Measurements from ENCODE around the gene FAM240A. TPM values are rescaled to one million over a fixed set of nuclear protein-coding genes. Genes with fewer than 3 reads are reported as not detected.

FAM240A gene
- total RNA-seq, 4 donors from 2014 or later: 0.22 TPM; not detected in 3

DNA sequence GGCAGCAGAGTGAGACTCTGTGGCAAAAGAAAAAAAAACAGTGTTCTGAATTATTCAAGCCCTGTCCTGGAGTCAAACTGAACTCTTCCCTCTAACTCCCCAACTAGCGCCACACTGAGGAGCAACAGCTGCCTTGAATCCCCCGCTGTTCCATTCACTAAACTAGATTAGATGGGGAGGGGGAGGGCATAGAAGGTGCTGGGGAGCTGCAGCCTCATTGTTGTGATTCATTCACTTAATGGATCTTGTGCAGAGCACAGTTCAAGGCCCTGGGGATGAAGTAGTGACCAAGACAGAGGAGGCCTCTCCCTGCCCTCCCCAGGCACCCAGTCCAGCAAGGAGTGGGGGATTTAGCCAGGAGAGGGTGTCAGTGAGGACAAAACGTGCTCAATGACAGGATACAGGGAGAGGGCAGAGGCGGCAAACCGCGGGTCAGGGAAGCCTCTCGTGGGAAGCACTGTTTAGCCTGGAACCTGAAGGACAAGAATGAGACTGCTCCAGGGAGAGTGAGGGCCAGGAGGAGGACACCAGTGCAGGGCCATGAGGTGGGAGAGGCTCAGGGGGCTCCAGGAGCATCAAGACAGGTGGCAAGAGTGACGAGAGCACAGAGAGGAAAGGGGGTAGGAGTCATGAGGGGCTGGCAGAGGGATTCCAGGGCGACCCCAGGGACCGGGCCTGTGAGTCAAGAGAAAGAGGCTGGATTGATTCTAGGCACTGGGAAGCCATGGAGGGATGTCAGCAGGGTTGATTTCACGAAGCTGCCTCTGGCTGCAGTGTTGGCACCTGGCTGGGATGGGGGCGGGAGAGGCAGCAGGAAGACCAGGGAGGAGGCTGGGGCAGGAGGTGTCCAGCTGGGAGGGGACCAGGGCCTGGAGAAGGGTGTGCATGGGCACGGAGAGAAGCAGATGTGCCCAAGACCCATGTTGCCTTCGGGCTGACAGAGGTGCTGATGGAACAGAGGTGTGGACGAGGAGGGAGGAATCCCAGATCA lies 49.7 kb downstream of the FAM240A start:
- no peak for TF ChIP-seq EP300 (IDR thresholded peaks at IDR 0.05)
- TF ChIP-seq CTCF (IDR thresholded peaks at IDR 0.05): no peak
- TF ChIP-seq POLR2A (IDR thresholded peaks at IDR 0.05): no peak
- H3K4me3 ChIP-seq: no peak overlapping the region
- no peaks in the 10 kb centered on the region for H3K9me3 ChIP-seq
- no peaks in the 10 kb centered on the region for H3K27me3 ChIP-seq
- peaks cover 0 to 30% (median 7%) of the 10 kb centered on the region in 4 donors for H3K4me1 ChIP-seq
- no peaks in the 10 kb centered on the region for H3K36me3 ChIP-seq
- DNase-seq (ENCODE audit: low spot score in 2 of 2): no peak
- H3K27ac ChIP-seq: no peak overlapping the region
- 82 to 84% methylated on average over 15 of the region's 15 CpGs for WGBS, 2 donors

DNA sequence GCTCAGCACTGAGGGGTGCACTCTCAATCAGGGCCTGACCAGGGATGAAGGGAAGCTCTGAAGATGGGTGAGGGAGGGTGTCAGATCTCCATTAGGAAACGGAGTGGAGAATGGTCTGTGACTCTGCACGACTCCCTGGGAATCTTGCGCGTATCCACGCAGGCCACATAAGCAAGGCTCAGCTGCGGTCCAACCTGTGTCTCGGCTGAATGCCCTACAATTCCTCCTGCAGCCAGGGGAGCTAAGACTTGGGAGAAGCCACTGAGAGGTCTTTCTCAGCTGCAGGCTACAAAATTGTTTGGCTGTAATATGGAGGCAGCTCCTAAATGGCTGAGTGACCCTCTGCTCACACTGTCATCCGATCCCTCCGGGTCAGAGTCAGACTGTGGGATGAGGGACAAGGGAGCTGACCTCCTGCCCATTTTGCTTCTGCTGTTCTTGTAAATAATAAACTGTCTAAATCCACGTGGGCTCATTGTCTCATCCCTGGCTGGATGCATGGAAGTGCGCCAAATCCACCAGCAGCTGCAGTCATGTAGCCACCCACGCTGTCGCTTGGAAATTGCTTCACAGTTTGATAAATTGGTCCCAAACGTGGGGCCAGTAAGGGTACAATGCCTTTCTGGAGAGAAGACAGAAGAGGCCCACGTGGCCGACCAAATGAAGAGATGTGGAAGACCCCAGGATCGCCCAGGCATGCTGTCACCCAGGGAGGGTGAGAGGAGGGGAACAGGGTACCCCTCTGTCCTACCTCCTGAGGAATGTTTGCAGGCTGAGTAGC lies 50.6 kb downstream of the FAM240A start:
- TF ChIP-seq EP300 (IDR thresholded peaks at IDR 0.05) (peak in 1 of 2 donors; percentile 6), POLR2A (IDR thresholded peaks at IDR 0.05) (no peak), CTCF (IDR thresholded peaks at IDR 0.05) (no peak)
- H3K9me3 ChIP-seq: no peaks in the 10 kb centered on the region
- no peaks in the 10 kb centered on the region for H3K36me3 ChIP-seq
- H3K27ac ChIP-seq: no peak overlapping the region
- DNase-seq (ENCODE audit: low spot score in 2 of 2): peak; percentile 37 to 60
- WGBS, 2 donors: 38 to 44% methylated on average over 17 of the region's 17 CpGs
- H3K4me1 ChIP-seq: peaks cover 0 to 30% (median 7%) of the 10 kb centered on the region in 4 donors
- H3K4me3 ChIP-seq: no peak overlapping the region
- H3K27me3 ChIP-seq: no peaks in the 10 kb centered on the region

GRCh38 chr3:46663591-46664135 lies 51.3 kb downstream of the FAM240A start:
- 67 to 73% methylated on average over 8 of the region's 8 CpGs for WGBS, 2 donors
- TF ChIP-seq POLR2A (IDR thresholded peaks at IDR 0.05): no peak
- no peak for TF ChIP-seq EP300 (IDR thresholded peaks at IDR 0.05)
- TF ChIP-seq CTCF (IDR thresholded peaks at IDR 0.05): no peak
- H3K27me3 ChIP-seq: no peaks in the 10 kb centered on the region
- DNase-seq (ENCODE audit: low spot score in 2 of 2): no peak
- H3K27ac ChIP-seq: no peak overlapping the region
- H3K36me3 ChIP-seq: no peaks in the 10 kb centered on the region
- no peak overlapping the region for H3K4me3 ChIP-seq
- H3K9me3 ChIP-seq: no peaks in the 10 kb centered on the region
- peaks cover 0 to 30% (median 7%) of the 10 kb centered on the region in 4 donors for H3K4me1 ChIP-seq

- Histone ChIP-seq H3K27me3 (no peaks in the 10 kb centered on the region), H3K9me3 (no peaks in the 10 kb centered on the region), H3K36me3 (no peaks in the 10 kb centered on the region), H3K27ac (no peak overlapping the region), H3K4me3 (no peak overlapping the region), H3K4me1 (peaks cover 0 to 30% (median 7%) of the 10 kb centered on the region in 4 donors)
- no peak for DNase-seq (ENCODE audit: low spot score in 2 of 2)
- WGBS, 2 donors: 92 to 96% methylated on average over 6 of the region's 6 CpGs
- no peak for TF ChIP-seq CTCF (IDR thresholded peaks at IDR 0.05)
- no peak for TF ChIP-seq POLR2A (IDR thresholded peaks at IDR 0.05)
Measured at GRCh38 chr3:46664188-46664970, 52.1 kb downstream of the FAM240A start.

Measured in tibial nerve (tissue), 4 donors.